HEK293 (cell line): ENCODE data around the gene TRIM7.

ENCODE experiments used
- CTCF ChIA-PET: fragments of 350-600 bp; formaldehyde crosslinking; extraction: SDS; loops from one replicate; lab custom pipeline; 2021; ENCODE audit warnings: antibody characterized with exemption; lab: Yijun Ruan, JAX
- POLR2A ChIA-PET: fragments of 300-600 bp; formaldehyde crosslinking; extraction: SDS; loops from one replicate; lab custom pipeline; 2020; ENCODE audit warnings: antibody characterized with exemption, inconsistent platforms; lab: Yijun Ruan, JAX
- H3K27ac ChIP-seq: fragments of 200-500 bp; sonication (Bioruptor generic); 2 replicates; pipeline ENCODE4 v1.5.1; 2014; ENCODE audit warnings: low read depth, low read length, control low read depth, inconsistent platforms; ENCODE audit errors: extremely low read depth
- H3K36me3 ChIP-seq, 2 experiments: fragments of 200-500 bp in 1 of 2; sonication (Bioruptor generic) in 1 of 2; 1 replicate in 1 of 2; 2 replicates in 1 of 2; pipeline ENCODE4 v1.5.1; 2014 to 2017; ENCODE audit warnings: inconsistent platforms in 2 of 2, low read length in 2 of 2; ENCODE audit not compliant: control insufficient read depth in 2 of 2, insufficient read depth in 1 of 2
- H3K4me1 ChIP-seq: fragments of 200-500 bp; sonication (Bioruptor generic); 2 replicates; pipeline ENCODE4 v1.5.1; 2014; ENCODE audit warnings: mild to moderate bottlenecking, low read length, inconsistent platforms; ENCODE audit not compliant: control insufficient read depth, insufficient read depth
- H3K4me3 ChIP-seq: 2 replicates; pipeline ENCODE4 v1.5.1; 2011; ENCODE audit warnings: low read depth, mild to moderate bottlenecking, control low read depth, low read length, moderate library complexity
- H3K9me3 ChIP-seq: fragments of 200-500 bp; sonication (Bioruptor generic); 2 replicates; pipeline ENCODE4 v1.5.1; 2014; ENCODE audit warnings: low read depth, low read length, inconsistent platforms; ENCODE audit not compliant: control insufficient read depth, insufficient read depth
- EGR2 ChIP-seq: fragments of 450-650 bp; formaldehyde crosslinking; IDR thresholded peaks from 2 replicates; pipeline ENCODE4 v1.5.1; 2016; ENCODE audit warnings: low read depth, missing biosample characterization, missing genetic modification characterization
- KLF7 ChIP-seq: fragments of 450-650 bp; formaldehyde crosslinking; IDR thresholded peaks from 2 replicates; pipeline ENCODE4 v1.5.1; 2016; ENCODE audit warnings: missing biosample characterization, missing genetic modification characterization, borderline replicate concordance
- KLF9 ChIP-seq: fragments of 450-650 bp; formaldehyde crosslinking; IDR thresholded peaks from 2 replicates; pipeline ENCODE4 v1.5.1; 2016; ENCODE audit warnings: missing biosample characterization, missing genetic modification characterization, low read depth
- PRDM10 ChIP-seq: fragments of 450-650 bp; formaldehyde crosslinking; IDR thresholded peaks from 2 replicates; pipeline ENCODE4 v1.5.1; 2016; ENCODE audit warnings: missing biosample characterization, missing genetic modification characterization
- REPIN1 ChIP-seq: fragments of 450-650 bp; formaldehyde crosslinking; IDR thresholded peaks from 2 replicates; pipeline ENCODE4 v1.5.1; 2017; ENCODE audit warnings: missing biosample characterization, missing genetic modification characterization, low read depth
- TCF7L2 ChIP-seq: IDR thresholded peaks from 2 replicates; pipeline ENCODE4 v1.6.1; 2011; ENCODE audit warnings: low read depth, mild to moderate bottlenecking, inconsistent platforms, low read length, moderate library complexity, borderline replicate concordance
- TRIM28 ChIP-seq: IDR thresholded peaks from 2 replicates; pipeline ENCODE4 v1.6.1; 2011; ENCODE audit warnings: low read length, control low read depth, borderline replicate concordance
- ZEB2 ChIP-seq: fragments of 450-650 bp; formaldehyde crosslinking; IDR thresholded peaks from 2 replicates; pipeline ENCODE4 v1.5.1; 2016; ENCODE audit warnings: missing biosample characterization, missing genetic modification characterization
- ZFP37 ChIP-seq: fragments of 450-650 bp; formaldehyde crosslinking; IDR thresholded peaks from 2 replicates; pipeline ENCODE4 v1.5.1; 2016; ENCODE audit warnings: missing biosample characterization, missing genetic modification characterization
- ZNF132 ChIP-seq: fragments of 450-650 bp; formaldehyde crosslinking; IDR thresholded peaks from 2 replicates; pipeline ENCODE4 v1.5.1; 2017; ENCODE audit warnings: missing biosample characterization, missing genetic modification characterization, borderline replicate concordance
- ZNF140 ChIP-seq: fragments of 450-650 bp; formaldehyde crosslinking; IDR thresholded peaks from 2 replicates; pipeline ENCODE4 v1.5.1; 2016; ENCODE audit warnings: missing biosample characterization, missing genetic modification characterization
- ZNF266 ChIP-seq: fragments of 450-650 bp; formaldehyde crosslinking; IDR thresholded peaks from 2 replicates; pipeline ENCODE4 v1.5.1; 2016; ENCODE audit warnings: missing biosample characterization, missing genetic modification characterization, low read depth
- ZNF335 ChIP-seq: fragments of 450-650 bp; formaldehyde crosslinking; conservative IDR thresholded peaks from 2 replicates; pipeline ENCODE4 v1.5.1; 2016; ENCODE audit warnings: missing biosample characterization, missing genetic modification characterization
- ZNF354C ChIP-seq: fragments of 450-650 bp; formaldehyde crosslinking; IDR thresholded peaks from 2 replicates; pipeline ENCODE4 v1.5.1; 2016; ENCODE audit warnings: missing biosample characterization, missing genetic modification characterization, low read depth, borderline replicate concordance
- ZNF416 ChIP-seq: fragments of 450-650 bp; formaldehyde crosslinking; IDR thresholded peaks from 2 replicates; pipeline ENCODE4 v1.5.1; 2016; ENCODE audit warnings: missing biosample characterization, missing genetic modification characterization
- ZNF449 ChIP-seq: fragments of 450-650 bp; formaldehyde crosslinking; IDR thresholded peaks from 2 replicates; pipeline ENCODE4 v1.5.1; 2017; ENCODE audit warnings: missing biosample characterization, mild to moderate bottlenecking, missing genetic modification characterization, moderate library complexity
- ZNF623 ChIP-seq: fragments of 450-650 bp; formaldehyde crosslinking; IDR thresholded peaks from 2 replicates; pipeline ENCODE4 v1.5.1; 2016; ENCODE audit warnings: missing biosample characterization, missing genetic modification characterization
- ZNF639 ChIP-seq: fragments of 450-650 bp; formaldehyde crosslinking; IDR thresholded peaks from 2 replicates; pipeline ENCODE4 v1.5.1; 2016; ENCODE audit warnings: missing biosample characterization, missing genetic modification characterization
- ZNF658 ChIP-seq: fragments of 450-650 bp; formaldehyde crosslinking; IDR thresholded peaks from 2 replicates; pipeline ENCODE4; 2016; ENCODE audit warnings: missing biosample characterization, missing genetic modification characterization
- ZNF677 ChIP-seq: fragments of 450-650 bp; IDR thresholded peaks from 2 replicates; pipeline ENCODE4 v1.5.0; 2018; ENCODE audit warnings: missing biosample characterization, mild to moderate bottlenecking, missing genetic modification characterization, moderate library complexity
- ZNF701 ChIP-seq: fragments of 450-650 bp; formaldehyde crosslinking; IDR thresholded peaks from 2 replicates; pipeline ENCODE4 v1.5.1; 2016; ENCODE audit warnings: missing biosample characterization, missing genetic modification characterization
- ZNF776 ChIP-seq: fragments of 450-650 bp; formaldehyde crosslinking; IDR thresholded peaks from 2 replicates; pipeline ENCODE4 v1.5.0; 2017; ENCODE audit warnings: missing biosample characterization, missing genetic modification characterization, borderline replicate concordance
- ZNF785 ChIP-seq: fragments of 450-650 bp; formaldehyde crosslinking; IDR thresholded peaks from 2 replicates; pipeline ENCODE4 v1.5.1; 2016; ENCODE audit warnings: missing biosample characterization, missing genetic modification characterization
- ZNF830 ChIP-seq: fragments of 450-650 bp; IDR thresholded peaks from 2 replicates; pipeline ENCODE4 v1.5.0; 2018; ENCODE audit warnings: missing biosample characterization, missing genetic modification characterization, low read depth, mild to moderate bottlenecking, moderate library complexity
- ZXDB ChIP-seq: fragments of 450-650 bp; formaldehyde crosslinking; IDR thresholded peaks from 2 replicates; pipeline ENCODE4 v1.5.1; 2016; ENCODE audit warnings: missing biosample characterization, missing genetic modification characterization
- TF ChIP-seq, protein P1 (sequence below): fragments of 450-650 bp; IDR thresholded peaks from 2 replicates; pipeline ENCODE4 v1.5.1; 2018; ENCODE audit warnings: missing biosample characterization, missing genetic modification characterization

Gene TRIM7

GRCh38 chr5:181176254-181176952 lies 28.6 kb downstream of the TRIM7 start (continued):
- TF ChIP-seq ZNF639 (no peak), ZNF354C (tag by site-specific recombination) (no peak), ZNF266 (no peak), ZNF623 (tag by site-specific recombination) (no peak), KLF7 (no peak), ZFP37 (tag by site-specific recombination) (no peak), ZNF132 (tag by site-specific recombination) (no peak), REPIN1 (tag by site-specific recombination) (no peak)

DNA sequence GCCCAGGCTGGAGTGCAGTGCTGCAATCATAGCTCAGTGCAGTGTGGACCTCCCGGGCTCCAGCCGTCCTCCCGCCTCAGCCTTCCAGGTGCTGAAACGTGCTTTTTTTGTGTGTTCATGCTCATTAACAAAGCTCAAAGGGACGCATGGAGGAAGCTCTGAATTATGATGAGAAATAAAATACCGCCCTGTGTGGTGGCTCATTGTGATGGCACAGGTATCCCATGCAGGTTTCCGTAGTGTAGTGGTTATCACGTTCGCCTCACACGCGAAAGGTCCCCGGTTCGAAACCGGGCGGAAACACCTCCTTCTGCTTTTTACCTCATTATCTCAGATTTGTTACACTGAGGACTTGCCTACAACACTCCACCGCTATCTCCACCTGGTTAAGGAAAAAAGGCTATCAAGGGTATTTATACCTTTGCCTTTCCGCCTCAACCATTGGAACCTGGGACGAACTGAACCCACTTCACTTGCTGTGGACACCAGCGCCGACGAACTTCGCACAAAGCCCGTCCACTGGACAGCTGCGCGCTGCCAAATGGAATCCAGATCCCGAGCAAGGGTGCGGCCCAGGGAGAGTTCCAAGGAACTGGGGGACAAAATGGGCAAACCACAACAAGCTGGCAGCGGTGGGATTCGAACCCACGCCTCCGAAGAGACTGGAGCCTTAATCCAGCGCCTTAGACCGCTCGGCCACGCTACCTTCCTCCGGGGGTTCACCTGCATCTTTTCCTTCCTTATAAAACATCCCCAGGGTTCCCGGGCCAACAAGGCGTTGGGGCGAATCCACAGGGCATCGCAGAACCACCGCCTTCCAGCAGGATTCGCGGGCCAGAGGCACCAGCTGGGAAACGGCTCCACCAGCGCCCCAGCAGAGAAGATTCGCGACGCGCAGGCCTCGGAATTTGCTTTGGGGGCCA lies 31.3 kb downstream of the TRIM7 start:
- no peaks in the 10 kb centered on the region for H3K36me3 ChIP-seq
- ChIA-PET CTCF (interaction anchor here (0.6 to 4.3 kb wide), 9 partner anchors 10 to 305 kb away, joined by 3 to 23 read pairs (median 3); no protein-coding TSS in a partner anchor), POLR2A (interaction anchor here (1.5 to 2.1 kb wide), 6 partner anchors 11 to 50 kb away, joined by 5 to 9 read pairs (median 7); partner anchors contain the start of gene TRIM41)
- peak overlapping the region; percentile 40 for H3K4me3 ChIP-seq
- H3K27ac ChIP-seq: peak overlapping the region; percentile 67
- H3K4me1 ChIP-seq: peaks cover 6% of the 10 kb centered on the region; the same call in 1 of the 2 replicates
- H3K9me3 ChIP-seq: no peaks in the 10 kb centered on the region
- peak; percentile 43; the same call in 1 of the 2 replicates for TF ChIP-seq TCF7L2
- no peak for TF ChIP-seq ZNF140 (tag by site-specific recombination)
- TF ChIP-seq ZNF335 (tag by site-specific recombination): peak; percentile 39; the same call in 1 of the 2 replicates
- peak; percentile 85 for TF ChIP-seq ZNF830 (tag by site-specific recombination)
- TF ChIP-seq ZNF132 (tag by site-specific recombination): no peak
- TF ChIP-seq ZNF677 (tag by site-specific recombination): peak; percentile 75; the same call in 1 of the 2 replicates
- peak; percentile 54; the same call in 1 of the 2 replicates for TF ChIP-seq ZNF449 (tag by site-specific recombination)
- no peak for TF ChIP-seq ZNF776 (tag by site-specific recombination)
- TF ChIP-seq ZXDB: peak; percentile 86
- TF ChIP-seq TRIM28: peak; percentile 80; the same call in 1 of the 2 replicates
- TF ChIP-seq, protein P1, sequence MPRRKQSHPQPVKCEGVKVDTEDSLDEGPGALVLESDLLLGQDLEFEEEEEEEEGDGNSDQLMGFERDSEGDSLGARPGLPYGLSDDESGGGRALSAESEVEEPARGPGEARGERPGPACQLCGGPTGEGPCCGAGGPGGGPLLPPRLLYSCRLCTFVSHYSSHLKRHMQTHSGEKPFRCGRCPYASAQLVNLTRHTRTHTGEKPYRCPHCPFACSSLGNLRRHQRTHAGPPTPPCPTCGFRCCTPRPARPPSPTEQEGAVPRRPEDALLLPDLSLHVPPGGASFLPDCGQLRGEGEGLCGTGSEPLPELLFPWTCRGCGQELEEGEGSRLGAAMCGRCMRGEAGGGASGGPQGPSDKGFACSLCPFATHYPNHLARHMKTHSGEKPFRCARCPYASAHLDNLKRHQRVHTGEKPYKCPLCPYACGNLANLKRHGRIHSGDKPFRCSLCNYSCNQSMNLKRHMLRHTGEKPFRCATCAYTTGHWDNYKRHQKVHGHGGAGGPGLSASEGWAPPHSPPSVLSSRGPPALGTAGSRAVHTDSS (tag by site-specific recombination): no peak; the same call in none of the 2 replicates
- TF ChIP-seq KLF9 (tag by site-specific recombination): peak; percentile 34; the same call in 1 of the 2 replicates
- TF ChIP-seq ZNF785 (tag by site-specific recombination): peak; percentile 85
- TF ChIP-seq ZNF701 (tag by site-specific recombination): no peak
- no peak for TF ChIP-seq ZNF416
- peak; percentile 100 for TF ChIP-seq ZEB2
- TF ChIP-seq REPIN1 (tag by site-specific recombination): peak; percentile 81; the same call in 1 of the 2 replicates
- peak; percentile 86; the same call in 1 of the 2 replicates for TF ChIP-seq KLF7
- peak; percentile 91 for TF ChIP-seq PRDM10 (tag by site-specific recombination)
- no peak for TF ChIP-seq ZNF658 (tag by site-specific recombination)
- no peak for TF ChIP-seq EGR2
